NCI-H187 treated with DMSO at 0.1 percent for 48 hours (cell line): ENCODE data around the gene NOL3.

Source experiments
- DNase-seq: peaks from one replicate; lab custom pipeline; 2025; lab: John Stamatoyannopoulos, UW

NOL3 gene

DNA sequence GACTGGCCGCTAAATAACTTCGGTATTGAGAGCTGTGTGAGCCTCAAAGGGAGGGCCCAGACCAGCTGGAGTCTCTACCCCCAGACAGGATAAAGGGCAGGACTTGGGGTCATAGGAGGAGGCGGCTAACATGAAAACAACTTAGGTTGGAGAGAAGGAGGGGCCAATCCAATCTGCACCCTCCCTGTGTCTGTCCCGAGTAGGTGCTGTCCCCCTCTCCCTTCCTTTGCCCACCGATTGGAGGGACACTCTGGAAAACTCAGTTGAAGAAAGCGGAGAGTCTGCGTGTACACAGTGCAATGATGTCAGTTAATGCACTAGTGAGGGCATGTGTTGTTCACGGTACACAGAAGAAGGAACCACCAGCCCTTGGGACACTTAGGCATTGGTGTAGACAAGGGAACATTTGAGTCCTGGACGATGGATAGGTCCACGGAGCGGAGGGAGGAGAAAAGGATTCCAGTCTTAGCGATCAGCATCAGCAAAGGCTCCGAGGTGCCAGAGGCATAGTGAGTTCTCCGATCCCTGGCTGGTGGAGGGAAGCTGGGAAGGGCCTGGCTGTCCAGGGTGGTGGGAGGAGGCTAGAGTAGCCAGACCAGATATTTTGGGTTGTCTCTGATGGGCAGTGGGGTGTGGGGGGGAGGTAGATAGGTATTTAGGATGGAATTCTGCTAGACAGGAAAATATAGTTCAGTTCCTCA, 761 bp downstream of the NOL3 start:
- DNase-seq: no peak

DNA sequence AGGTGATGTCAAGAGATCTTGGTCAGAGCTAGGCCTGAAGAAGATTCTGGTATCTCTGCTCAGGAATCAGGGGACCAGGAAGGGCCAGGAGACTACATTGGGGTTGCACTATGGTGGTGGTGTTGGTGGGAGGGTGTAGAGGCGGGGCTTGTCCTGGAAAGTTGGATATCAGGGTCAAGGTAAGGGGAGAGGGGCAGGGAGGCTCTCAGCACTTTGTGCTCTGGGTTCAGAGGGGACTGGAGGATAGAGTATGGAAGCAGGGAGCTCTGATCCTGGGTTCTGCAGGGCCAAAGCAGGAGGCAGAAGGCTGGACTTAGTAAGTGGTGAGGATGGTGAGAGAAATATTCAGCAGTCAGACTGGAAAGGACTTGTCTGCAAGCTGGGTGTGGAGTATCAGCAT, 3.0 kb downstream of the NOL3 start:
- no peak for DNase-seq

DNA sequence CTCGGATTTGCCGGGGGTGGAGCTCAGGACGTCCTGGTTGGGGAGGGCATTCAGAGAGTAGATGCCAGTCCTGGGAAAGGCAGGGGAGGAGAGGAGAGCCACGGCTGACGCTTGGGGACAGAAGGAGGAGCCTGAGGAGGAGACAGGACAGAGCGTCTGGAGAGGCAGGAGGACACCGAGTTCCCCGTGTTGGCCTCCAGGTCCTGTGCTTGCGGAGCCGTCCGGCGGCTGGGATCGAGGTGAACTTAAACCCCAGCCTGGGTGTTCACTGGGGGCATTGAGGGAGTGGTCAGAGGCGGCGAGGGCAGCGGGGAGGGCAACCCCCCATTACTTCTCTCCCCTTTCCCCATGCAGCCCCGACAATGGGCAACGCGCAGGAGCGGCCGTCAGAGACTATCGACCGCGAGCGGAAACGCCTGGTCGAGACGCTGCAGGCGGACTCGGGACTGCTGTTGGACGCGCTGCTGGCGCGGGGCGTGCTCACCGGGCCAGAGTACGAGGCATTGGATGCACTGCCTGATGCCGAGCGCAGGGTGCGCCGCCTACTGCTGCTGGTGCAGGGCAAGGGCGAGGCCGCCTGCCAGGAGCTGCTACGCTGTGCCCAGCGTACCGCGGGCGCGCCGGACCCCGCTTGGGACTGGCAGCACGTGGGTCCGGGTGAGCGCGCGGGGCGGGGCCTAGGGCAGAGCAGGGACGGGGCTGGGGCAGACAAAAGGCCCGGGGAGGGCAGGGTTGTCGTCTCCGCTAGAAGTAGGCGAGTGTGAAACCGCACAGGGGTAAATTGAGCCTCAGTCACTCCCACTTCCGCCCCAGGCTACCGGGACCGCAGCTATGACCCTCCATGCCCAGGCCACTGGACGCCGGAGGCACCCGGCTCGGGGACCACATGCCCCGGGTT, 3.7 kb downstream of the NOL3 start:
- no peak for DNase-seq

- DNase-seq: no peak
These were observed 4.4 kb downstream of the NOL3 start for GRCh38 chr16:67174706-67175231.

GRCh38 chr16:67176662-67177061, 6.3 kb downstream of the NOL3 start:
- no peak for DNase-seq

DNA sequence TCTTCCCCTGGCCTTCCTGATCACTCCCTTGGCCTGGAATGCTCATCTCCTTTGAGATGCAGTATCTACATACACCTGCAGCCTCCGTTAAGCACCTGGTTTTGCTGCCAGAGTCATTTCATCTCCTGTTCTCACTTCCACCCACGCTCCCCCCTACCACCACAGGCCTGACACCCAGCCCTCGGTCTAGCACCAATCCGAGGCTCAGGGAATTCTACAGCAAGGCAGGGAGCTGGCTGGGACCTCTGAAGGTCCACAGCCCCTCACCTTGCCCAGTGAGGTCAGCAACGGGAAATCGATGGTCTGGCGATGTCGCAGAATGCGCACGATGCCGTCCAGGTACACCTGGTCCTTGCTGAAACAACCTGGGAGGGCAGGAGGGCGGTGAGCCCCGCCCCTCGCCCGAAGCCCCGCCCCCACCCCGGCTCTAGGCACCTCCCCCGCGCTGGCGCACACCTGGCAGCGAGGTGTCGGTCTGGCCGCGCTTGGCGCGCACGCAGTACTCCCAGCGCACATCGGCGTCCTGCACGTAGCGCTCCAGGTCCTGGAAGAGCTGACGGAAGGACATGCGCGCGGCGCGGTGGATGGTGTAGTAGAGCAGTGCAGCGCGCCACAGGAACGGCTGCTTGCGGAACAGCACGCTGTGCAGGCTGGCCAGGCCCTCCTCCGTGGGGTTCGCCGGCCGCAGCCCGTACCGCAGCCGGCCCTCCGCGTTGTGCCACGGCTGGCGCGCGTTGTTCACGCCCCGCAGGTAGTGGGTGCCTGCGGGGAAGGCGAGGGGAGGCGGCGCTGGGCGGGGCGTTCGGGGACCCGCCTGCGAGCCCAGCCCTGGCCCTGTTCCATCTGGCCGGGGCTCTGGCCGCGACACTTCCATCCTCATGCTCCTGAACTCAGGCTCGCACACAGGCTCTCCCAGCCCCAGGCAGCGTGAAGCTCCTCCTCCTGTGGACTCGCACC, 7.7 kb downstream of the NOL3 start:
- DNase-seq: peak; percentile 51

DNA sequence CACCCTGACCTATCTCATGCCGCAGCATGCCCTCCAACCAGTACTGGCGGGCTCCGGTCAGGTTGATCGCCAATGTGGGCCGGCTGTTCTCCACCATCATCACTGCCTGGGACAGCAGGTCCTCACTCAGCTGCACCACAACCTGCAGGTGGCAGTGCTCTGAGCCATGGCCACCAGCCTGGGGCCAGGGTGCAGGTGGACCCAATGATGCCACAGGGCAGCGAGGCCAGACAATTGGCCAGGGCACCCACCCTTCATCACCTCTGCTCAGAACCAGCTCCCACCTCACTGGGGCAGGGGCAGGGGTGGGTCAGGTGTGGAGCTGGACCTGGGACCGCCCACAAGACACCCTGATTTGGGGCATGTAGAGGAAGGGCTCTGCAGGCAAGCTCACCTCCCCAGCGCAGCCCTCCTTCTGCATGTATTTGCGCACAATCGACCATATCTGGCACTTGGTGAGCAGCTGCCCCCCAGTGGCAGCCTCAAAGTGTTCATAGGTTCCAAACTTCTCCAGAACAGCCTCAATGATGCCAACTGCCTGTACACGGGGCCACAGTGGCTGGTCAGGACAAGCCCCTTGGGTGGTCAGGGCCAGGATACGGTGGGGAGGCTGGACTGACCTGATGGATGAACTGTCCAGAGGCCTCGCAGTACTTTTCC, 9.2 kb downstream of the NOL3 start:
- DNase-seq: no peak

GRCh38 chr16:67180166-67180565, 9.8 kb downstream of the NOL3 start:
- no peak for DNase-seq

GRCh38 chr16:67181346-67181745, 11.0 kb downstream of the NOL3 start:
- no peak for DNase-seq

DNA sequence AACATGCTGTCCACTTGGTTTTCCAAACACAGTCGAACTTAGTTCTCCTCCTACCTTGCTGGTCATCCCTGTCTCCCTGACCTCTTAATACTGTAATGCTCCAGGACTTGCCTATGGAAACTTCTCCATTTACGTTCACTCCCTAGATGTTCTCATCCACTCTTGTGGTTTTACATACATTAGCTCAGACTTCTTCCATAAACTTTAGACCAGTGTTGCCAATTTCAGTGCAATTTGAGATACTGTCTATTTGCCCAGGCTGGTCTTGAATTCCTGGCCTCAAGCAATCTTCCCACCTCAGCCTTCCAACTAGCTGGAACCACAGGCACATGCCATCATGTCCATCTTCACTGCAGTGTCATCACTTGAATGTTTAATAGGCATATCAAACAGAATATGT, 11.9 kb downstream of the NOL3 start:
- no peak for DNase-seq

DNA sequence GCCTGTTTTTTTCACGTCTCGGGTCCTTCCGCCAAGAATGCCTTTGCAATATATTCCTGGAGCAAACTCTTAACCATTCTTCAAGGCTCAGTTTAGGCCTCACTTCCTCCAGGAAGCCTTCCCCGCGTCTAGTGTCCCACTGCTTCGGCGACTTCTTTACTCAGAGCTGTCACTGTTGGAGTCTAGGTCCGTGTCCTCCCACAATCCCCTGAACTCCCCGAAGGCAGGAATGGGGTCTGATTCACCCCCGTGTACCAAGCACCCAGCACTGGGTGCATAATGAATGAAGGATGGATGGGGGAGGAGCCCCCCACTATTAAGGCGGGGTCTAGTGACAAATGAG, 12.9 kb downstream of the NOL3 start:
- no peak for DNase-seq

GRCh38 chr16:67183627-67184452, 13.5 kb downstream of the NOL3 start, which contains the start of gene MATCAP1:
TSS of gene MATCAP1 (minus strand) at chr16:67183963. CDS start at chr16:67180610, 3,353 bp downstream.
- peak; percentile 93 for DNase-seq

GRCh38 chr16:67184453-67184994, 14.2 kb downstream of the NOL3 start:
- DNase-seq: no peak

DNA sequence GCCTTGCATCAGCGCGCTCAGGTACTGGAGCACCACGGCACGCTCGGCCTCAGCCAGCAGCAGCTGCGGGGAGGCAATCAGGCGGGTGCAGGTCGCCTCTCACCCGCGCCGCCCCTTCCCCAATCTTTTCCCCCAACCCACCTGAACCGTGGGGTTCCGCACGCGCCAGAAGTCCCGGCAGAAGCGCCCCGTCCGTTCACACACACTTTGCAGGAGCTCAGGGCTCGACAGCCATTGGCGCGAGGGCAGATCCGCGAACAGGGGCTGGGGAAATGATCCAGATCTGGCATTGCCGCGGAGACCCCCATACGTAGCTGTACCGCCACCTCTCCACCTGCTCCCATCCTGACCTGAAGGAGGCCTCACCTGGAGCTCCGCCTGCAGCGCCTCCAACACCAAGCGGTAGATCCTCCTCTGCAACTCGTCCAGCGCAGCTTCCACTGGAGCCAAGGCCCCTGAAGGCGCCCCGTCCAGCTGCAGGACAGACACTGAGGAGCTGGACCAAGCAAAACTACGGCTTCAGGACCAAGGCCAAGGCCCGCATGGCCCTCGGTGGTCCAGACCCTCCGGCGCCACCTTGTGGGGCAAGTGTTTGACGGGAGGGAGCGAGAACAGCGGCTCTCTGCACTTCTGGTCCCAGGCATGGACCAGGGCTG, 14.8 kb downstream of the NOL3 start:
- DNase-seq: no peak

GRCh38 chr16:67185651-67186134, 15.4 kb downstream of the NOL3 start:
- DNase-seq: no peak

DNA sequence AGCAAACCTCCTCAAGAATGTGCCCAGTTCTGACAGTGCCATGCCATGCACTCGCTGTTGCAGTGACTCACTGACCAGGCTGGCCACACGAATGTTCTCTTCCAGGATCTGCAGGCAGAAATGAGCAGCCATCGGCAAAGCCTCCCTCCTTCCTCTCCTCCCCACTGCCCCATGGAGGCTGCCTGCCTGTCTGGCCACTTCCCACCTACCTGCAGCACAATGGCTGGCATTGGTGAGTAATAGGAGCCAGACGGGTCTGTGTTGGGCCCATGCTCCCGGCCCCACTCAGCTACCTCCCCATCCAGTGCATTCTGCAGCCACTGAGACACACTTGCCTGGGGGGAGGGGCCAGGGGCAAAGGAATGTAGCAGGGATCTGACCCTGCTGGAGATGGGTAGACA, 16.2 kb downstream of the NOL3 start:
- DNase-seq: no peak

DNA sequence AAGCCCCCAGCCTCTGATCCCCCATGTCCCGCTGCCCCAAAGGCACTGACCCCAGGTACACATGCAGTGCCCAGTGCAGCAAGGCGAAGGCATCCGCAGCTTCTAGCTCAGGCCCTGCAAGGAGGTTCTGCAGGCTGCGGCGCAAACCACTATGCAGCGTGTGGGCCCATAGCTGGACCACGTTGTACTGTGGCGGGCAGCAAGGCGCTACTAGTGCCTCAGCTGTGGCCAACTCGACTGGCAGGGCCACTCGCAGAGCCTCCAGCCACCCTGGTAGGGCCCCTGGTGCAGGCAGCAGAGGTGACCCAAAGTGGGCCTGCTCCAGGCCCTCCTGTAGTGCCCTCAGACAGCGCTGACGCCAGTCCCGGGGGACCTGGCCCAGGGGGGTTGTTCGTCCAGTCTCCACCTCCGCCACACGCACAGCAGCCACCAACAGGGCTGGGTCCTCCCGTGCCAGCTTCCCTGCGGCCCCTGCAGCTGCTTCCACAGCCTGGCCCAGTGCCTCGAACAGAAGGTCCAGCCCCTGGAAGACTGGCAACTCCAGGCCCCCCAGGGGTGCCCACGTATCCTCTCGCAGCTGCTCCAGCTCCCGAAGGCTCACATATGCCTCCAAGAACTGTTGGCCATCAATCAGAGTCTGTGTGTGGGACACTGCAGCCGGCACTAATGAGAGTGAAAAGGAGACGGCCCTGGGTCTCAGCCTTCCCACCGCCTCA, 17.0 kb downstream of the NOL3 start:
- no peak for DNase-seq

DNA sequence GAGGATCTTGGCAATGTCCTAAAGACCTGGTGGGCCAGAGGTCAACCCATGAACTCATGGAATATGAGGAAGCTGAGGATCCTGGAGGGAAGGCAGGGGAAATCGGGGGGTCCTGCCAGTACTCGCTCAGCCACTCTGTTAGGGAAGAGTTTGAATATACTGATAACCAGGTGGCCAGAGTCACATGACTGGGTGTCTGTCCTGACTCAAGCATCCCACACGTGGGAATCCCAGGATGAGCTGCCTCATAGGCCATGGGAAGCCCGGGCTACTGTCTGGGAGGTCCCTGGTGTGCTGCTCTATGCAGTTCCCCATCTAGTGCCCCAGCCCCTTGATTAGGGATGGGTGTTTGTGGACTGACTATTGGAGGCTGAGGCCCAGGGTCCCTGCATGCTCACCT, 18.0 kb downstream of the NOL3 start:
- no peak for DNase-seq

GRCh38 chr16:67188798-67189197, 18.5 kb downstream of the NOL3 start:
- no peak for DNase-seq
